ENCODE data around the gene ENTREP3. TPM values are rescaled to one million over a fixed set of nuclear protein-coding genes. Genes with fewer than 3 reads are reported as not detected.
"Not testable (repeated sequence)": the region's sequence is repeated elsewhere in the genome, so short reads cannot be mapped to it uniquely, and the experiment has no call there.

Gene ENTREP3
- total RNA-seq, 3 donors from 2014 or later: 31.7 to 41.3 (median 39.8) TPM

GRCh38 chr1:155227261-155228095 lies 27.8 kb downstream of the ENTREP3 start:
- ATAC-seq (peak; percentile 96 to 99), DNase-seq (peak; percentile 100)
- Mint-ChIP-seq H3K4me3 (peak overlapping the region; percentile 94), H3K36me3 (ENCODE audit: insufficient read depth) (no peaks in the 10 kb centered on the region), H3K9me3 (no peaks in the 10 kb centered on the region), H3K4me1 (ENCODE audit: low read depth) (peaks cover 17% of the 10 kb centered on the region), H3K27me3 (ENCODE audit: low read depth) (no peaks in the 10 kb centered on the region)

- Mint-ChIP-seq H3K4me3 (peak overlapping the region; percentile 94), H3K9me3 (no peaks in the 10 kb centered on the region), H3K4me1 (ENCODE audit: low read depth) (peaks cover 17% of the 10 kb centered on the region)
These were observed 28.4 kb downstream of the ENTREP3 start for GRCh38 chr1:155226910-155227260.

GRCh38 chr1:155226188-155226909 lies 28.9 kb downstream of the ENTREP3 start:
- no peaks in the 10 kb centered on the region for H3K9me3 Mint-ChIP-seq
- H3K4me1 Mint-ChIP-seq (ENCODE audit: low read depth): peaks cover 17% of the 10 kb centered on the region
- DNase-seq (peak; percentile 90), ATAC-seq (peak; percentile 43 to 53)
- no peaks in the 10 kb centered on the region for H3K36me3 Mint-ChIP-seq (ENCODE audit: insufficient read depth)
- peak overlapping the region; percentile 94 for H3K4me3 Mint-ChIP-seq
- no peaks in the 10 kb centered on the region for H3K27me3 Mint-ChIP-seq (ENCODE audit: low read depth)

More at GRCh38 chr1:155226910-155227260, 28.4 kb downstream of the ENTREP3 start:
- Mint-ChIP-seq H3K36me3 (ENCODE audit: insufficient read depth) (no peaks in the 10 kb centered on the region), H3K27me3 (ENCODE audit: low read depth) (no peaks in the 10 kb centered on the region)
- ATAC-seq (peak; percentile 19 to 50), DNase-seq (peak; percentile 51)

- peaks cover 21% of the 10 kb centered on the region for H3K4me1 Mint-ChIP-seq (ENCODE audit: low read depth)
- not testable (repeated sequence) for H3K36me3 Mint-ChIP-seq (ENCODE audit: insufficient read depth); H3K9me3 Mint-ChIP-seq; DNase-seq; ATAC-seq; H3K27me3 Mint-ChIP-seq (ENCODE audit: low read depth)
- peak overlapping the region; percentile 94 for H3K4me3 Mint-ChIP-seq
These were observed 29.9 kb downstream of the ENTREP3 start for GRCh38 chr1:155225404-155225759.

- no peak for DNase-seq
- H3K4me3 Mint-ChIP-seq: no peak overlapping the region
- H3K9me3 Mint-ChIP-seq: no peaks in the 10 kb centered on the region
- H3K27me3 Mint-ChIP-seq (ENCODE audit: low read depth): no peaks in the 10 kb centered on the region
- ATAC-seq: no peak
- peaks cover 35% of the 10 kb centered on the region for H3K4me1 Mint-ChIP-seq (ENCODE audit: low read depth)
- H3K36me3 Mint-ChIP-seq (ENCODE audit: insufficient read depth): no peaks in the 10 kb centered on the region
These were observed 32.2 kb downstream of the ENTREP3 start for GRCh38 chr1:155223047-155223446.

- not testable (repeated sequence) for H3K4me3 Mint-ChIP-seq; H3K27me3 Mint-ChIP-seq (ENCODE audit: low read depth); DNase-seq; H3K9me3 Mint-ChIP-seq; ATAC-seq; H3K36me3 Mint-ChIP-seq (ENCODE audit: insufficient read depth)
- peaks cover 22% of the 10 kb centered on the region for H3K4me1 Mint-ChIP-seq (ENCODE audit: low read depth)
These were observed 34.9 kb downstream of the ENTREP3 start for GRCh38 chr1:155220211-155220965.

GRCh38 chr1:155219592-155220031 lies 35.7 kb downstream of the ENTREP3 start:
- Mint-ChIP-seq H3K9me3 (no peaks in the 10 kb centered on the region), H3K4me1 (ENCODE audit: low read depth) (peaks cover 29% of the 10 kb centered on the region), H3K36me3 (ENCODE audit: insufficient read depth) (peaks cover 4% of the 10 kb centered on the region), H3K4me3 (no peak overlapping the region), H3K27me3 (ENCODE audit: low read depth) (no peaks in the 10 kb centered on the region)
- no peak for DNase-seq
- ATAC-seq: peak in 1 of 2 donors; percentile 36

- no peak for DNase-seq
- no peaks in the 10 kb centered on the region for H3K9me3 Mint-ChIP-seq
- ATAC-seq: peak in 1 of 2 donors; percentile 9
- no peaks in the 10 kb centered on the region for H3K27me3 Mint-ChIP-seq (ENCODE audit: low read depth)
- H3K4me3 Mint-ChIP-seq: no peak overlapping the region
- peaks cover 29% of the 10 kb centered on the region for H3K4me1 Mint-ChIP-seq (ENCODE audit: low read depth)
- H3K36me3 Mint-ChIP-seq (ENCODE audit: insufficient read depth): peaks cover 4% of the 10 kb centered on the region
These were observed 36.3 kb downstream of the ENTREP3 start for GRCh38 chr1:155218854-155219591.

- H3K9me3 Mint-ChIP-seq; H3K4me3 Mint-ChIP-seq; DNase-seq; H3K27me3 Mint-ChIP-seq (ENCODE audit: low read depth): not testable (repeated sequence)
- peaks cover 12% of the 10 kb centered on the region for H3K36me3 Mint-ChIP-seq (ENCODE audit: insufficient read depth)
- peak; percentile 20 to 23 for ATAC-seq
- peaks cover 24% of the 10 kb centered on the region for H3K4me1 Mint-ChIP-seq (ENCODE audit: low read depth)
These were observed 40.6 kb downstream of the ENTREP3 start for GRCh38 chr1:155214702-155215101.

GRCh38 chr1:155212051-155212440 lies 43.2 kb downstream of the ENTREP3 start:
- not testable (repeated sequence) for H3K9me3 Mint-ChIP-seq; H3K27me3 Mint-ChIP-seq (ENCODE audit: low read depth); ATAC-seq; H3K4me3 Mint-ChIP-seq; DNase-seq
- Mint-ChIP-seq H3K4me1 (ENCODE audit: low read depth) (peaks cover 30% of the 10 kb centered on the region), H3K36me3 (ENCODE audit: insufficient read depth) (peaks cover 12% of the 10 kb centered on the region)

- not testable (repeated sequence) for DNase-seq; H3K9me3 Mint-ChIP-seq; H3K4me3 Mint-ChIP-seq; ATAC-seq; H3K27me3 Mint-ChIP-seq (ENCODE audit: low read depth)
- Mint-ChIP-seq H3K4me1 (ENCODE audit: low read depth) (peaks cover 34% of the 10 kb centered on the region), H3K36me3 (ENCODE audit: insufficient read depth) (peaks cover 12% of the 10 kb centered on the region)
These were observed 43.8 kb downstream of the ENTREP3 start for GRCh38 chr1:155211381-155212050.

- ATAC-seq (no peak), DNase-seq (no peak)
- Mint-ChIP-seq H3K36me3 (ENCODE audit: insufficient read depth) (peaks cover 11% of the 10 kb centered on the region), H3K9me3 (no peaks in the 10 kb centered on the region), H3K4me1 (ENCODE audit: low read depth) (peaks cover 32% of the 10 kb centered on the region), H3K27me3 (ENCODE audit: low read depth) (no peaks in the 10 kb centered on the region), H3K4me3 (peak overlapping the region; percentile 91)
These were observed 44.8 kb downstream of the ENTREP3 start for GRCh38 chr1:155210314-155211104.

GRCh38 chr1:155209312-155209721 lies 46.0 kb downstream of the ENTREP3 start:
- Mint-ChIP-seq H3K9me3 (no peaks in the 10 kb centered on the region), H3K4me1 (ENCODE audit: low read depth) (peaks cover 24% of the 10 kb centered on the region), H3K4me3 (peak overlapping the region; percentile 91), H3K36me3 (ENCODE audit: insufficient read depth) (peaks cover 8% of the 10 kb centered on the region), H3K27me3 (ENCODE audit: low read depth) (no peaks in the 10 kb centered on the region)
- DNase-seq (no peak), ATAC-seq (no peak)

Data from activated T-cell treated with anti-CD3 and anti-CD28 coated beads, Interleukin-2, amount 50 U/mL, for 4 hours (primary cell).